ENCODE data around the gene HES5. TPM values are rescaled to one million over a fixed set of nuclear protein-coding genes. Genes with fewer than 3 reads are reported as not detected.

The HES5 gene
- total and polyA plus RNA-seq, 2 of the 13 experiments (the other 11 are each of a cell fraction or from before 2014, with no cell fraction given): not detected

GRCh38 chr1:2545754-2546514 is 15.9 kb upstream of the HES5 start (continued):
- TF ChIP-seq RBM22 (optimal IDR thresholded peaks at IDR 0.05; ENCODE audit: low read length) (no peak), BRD4 (CRISPR knock-in tag; IDR thresholded peaks at IDR 0.05) (no peak), ZKSCAN1 (IDR thresholded peaks at IDR 0.05; ENCODE audit: low read length) (no peak), RNF2 (conservative IDR thresholded peaks at IDR 0.05; ENCODE audit: low read depth) (no peak), ZSCAN30 (CRISPR knock-in tag; IDR thresholded peaks at IDR 0.05) (no peak), PBX2 (CRISPR knock-in tag; IDR thresholded peaks at IDR 0.05) (no peak), ZNF326 (CRISPR knock-in tag; IDR thresholded peaks at IDR 0.05; ENCODE audit: borderline replicate concordance) (no peak), AGO1 (IDR thresholded peaks at IDR 0.05; ENCODE audit: low read depth, low read length, poor library complexity, severe bottlenecking) (no peak), SP5 (CRISPR knock-in tag; IDR thresholded peaks at IDR 0.05; ENCODE audit: borderline replicate concordance, low read depth) (no peak; the same call in 1 of the 2 replicates), THYN1 (CRISPR knock-in tag; IDR thresholded peaks at IDR 0.05; ENCODE audit: borderline replicate concordance, low read depth) (no peak), ETS1 (CRISPR knock-in tag; IDR thresholded peaks at IDR 0.05) (no peak), PHF8 (CRISPR knock-in tag; IDR thresholded peaks at IDR 0.05) (peak; percentile 32; the same call in 1 of the 2 replicates), MYC (CRISPR knock-in tag; IDR thresholded peaks at IDR 0.05; ENCODE audit: borderline replicate concordance) (peak; percentile 40; the same call in 1 of the 2 replicates), HNF1B (CRISPR knock-in tag; IDR thresholded peaks at IDR 0.05) (no peak), ZNF780A (CRISPR knock-in tag; IDR thresholded peaks at IDR 0.05) (no peak), ZNF577 (CRISPR knock-in tag; IDR thresholded peaks at IDR 0.05; ENCODE audit: borderline replicate concordance, low read depth) (no peak), NR2F1 (CRISPR knock-in tag; IDR thresholded peaks at IDR 0.05) (no peak), PRDM4 (CRISPR knock-in tag; IDR thresholded peaks at IDR 0.05; ENCODE audit: borderline replicate concordance) (no peak), TIGD3 (CRISPR knock-in tag; IDR thresholded peaks at IDR 0.05; ENCODE audit: borderline replicate concordance) (no peak), ZNF10 (CRISPR knock-in tag; IDR thresholded peaks at IDR 0.05; ENCODE audit: borderline replicate concordance, low read depth) (no peak), SNAPC5 (CRISPR knock-in tag; IDR thresholded peaks at IDR 0.05; ENCODE audit: borderline replicate concordance) (no peak)

All from HepG2 (cell line).